ENCODE measurements around the gene TJAP1. TPM values are rescaled to one million over a fixed set of nuclear protein-coding genes. Genes with fewer than 3 reads are reported as not detected.

Gene TJAP1
- total and polyA plus RNA-seq, 5 experiments from 2014 or later: 5.1 to 54.7 (median 12.1) TPM

Small RNA genes lying within 50 kb of the gene (microRNA-seq; reads per million reads assigned to microRNA genes)
- not detected for gene MIR6780B (ENCODE audit: borderline microRNAs expressed)

Other genes starting within 250 kb of the TJAP1 start
- gene DNPH1, start 248.1 kb upstream of the TJAP1 start, total RNA-seq: 10 to 100 TPM; 45.9 to 53.8 TPM
- gene DNPH1, start 248.1 kb upstream of the TJAP1 start, polyA plus RNA-seq: 100 to 1,000 TPM; 109 to 173 (median 121) TPM
- gene TTBK1, start 234.1 kb upstream of the TJAP1 start, total RNA-seq: not detected
- gene TTBK1, start 234.1 kb upstream of the TJAP1 start, polyA plus RNA-seq: not detected
- gene SLC22A7, start 179.3 kb upstream of the TJAP1 start, total RNA-seq: not detected
- gene SLC22A7, start 179.3 kb upstream of the TJAP1 start, polyA plus RNA-seq: not detected
- 1 to 10 TPM; 4.1 to 5.3 TPM for gene CRIP3, start 168.7 kb upstream of the TJAP1 start, total RNA-seq
- not detected for gene CRIP3, start 168.7 kb upstream of the TJAP1 start, polyA plus RNA-seq
- gene ZNF318, start 107.9 kb upstream of the TJAP1 start, total RNA-seq: 10 to 100 TPM; 34.4 to 35.0 TPM
- 1 to 10 TPM; 3.4 to 7.0 (median 5.7) TPM for gene ZNF318, start 107.9 kb upstream of the TJAP1 start, polyA plus RNA-seq
- 10 to 100 TPM; 67.2 to 72.6 TPM for gene ABCC10, start 50.0 kb upstream of the TJAP1 start, total RNA-seq
- gene ABCC10, start 50.0 kb upstream of the TJAP1 start, polyA plus RNA-seq: 10 to 100 TPM in 2 of 3 donors, 1 to 10 TPM in 1; 9.6 to 15.9 (median 10.6) TPM
- 1 to 10 TPM in 1 of 2 experiments, under 1 TPM in 1; 0.71 to 1.2 TPM for gene DLK2, start 22.0 kb upstream of the TJAP1 start, total RNA-seq
- gene DLK2, start 22.0 kb upstream of the TJAP1 start, polyA plus RNA-seq: 1 to 10 TPM in 1 of 3 donors, under 1 TPM in 1, not detected in 1; 0.22 to 1.2 TPM
- gene LRRC73, start 32.8 kb downstream of the TJAP1 start, total RNA-seq: under 1 TPM; 0.41 to 0.49 TPM
- not detected for gene LRRC73, start 32.8 kb downstream of the TJAP1 start, polyA plus RNA-seq
- 10 to 100 TPM; 77.0 to 77.5 TPM for gene YIPF3, start 39.4 kb downstream of the TJAP1 start, total RNA-seq
- gene YIPF3, start 39.4 kb downstream of the TJAP1 start, polyA plus RNA-seq: 10 to 100 TPM; 58.4 to 70.4 (median 68.3) TPM
- gene POLR1C, start 39.5 kb downstream of the TJAP1 start, total RNA-seq: 10 to 100 TPM; 47.9 to 51.9 TPM
- 10 to 100 TPM in 2 of 3 donors, 1 to 10 TPM in 1; 9.4 to 23.2 (median 14.6) TPM for gene POLR1C, start 39.5 kb downstream of the TJAP1 start, polyA plus RNA-seq
- 10 to 100 TPM; 43.4 to 51.6 TPM for gene XPO5, start 98.5 kb downstream of the TJAP1 start, total RNA-seq
- 1 to 10 TPM; 5.1 to 8.7 (median 7.5) TPM for gene XPO5, start 98.5 kb downstream of the TJAP1 start, polyA plus RNA-seq
- 10 to 100 TPM; 22.9 to 26.5 TPM for gene POLH, start 98.6 kb downstream of the TJAP1 start, total RNA-seq
- 10 to 100 TPM in 2 of 3 donors, 1 to 10 TPM in 1; 5.9 to 18.9 (median 11.6) TPM for gene POLH, start 98.6 kb downstream of the TJAP1 start, polyA plus RNA-seq
- gene GTPBP2, start 151.7 kb downstream of the TJAP1 start, total RNA-seq: 10 to 100 TPM; 71.6 to 75.7 TPM
- 1 to 10 TPM; 1.1 to 2.6 (median 1.7) TPM for gene GTPBP2, start 151.7 kb downstream of the TJAP1 start, polyA plus RNA-seq
- 10 to 100 TPM; 30.3 to 32.9 TPM for gene MAD2L1BP, start 158.3 kb downstream of the TJAP1 start, total RNA-seq
- 10 to 100 TPM; 12.5 to 19.6 (median 17.9) TPM for gene MAD2L1BP, start 158.3 kb downstream of the TJAP1 start, polyA plus RNA-seq
- gene RSPH9, start 167.5 kb downstream of the TJAP1 start, total RNA-seq: not detected
- gene RSPH9, start 167.5 kb downstream of the TJAP1 start, polyA plus RNA-seq: 1 to 10 TPM in 1 of 3 donors, under 1 TPM in 2; 0.44 to 1.1 (median 0.86) TPM
- 10 to 100 TPM; 28.9 to 30.6 TPM for gene MRPS18A, start 210.2 kb downstream of the TJAP1 start, total RNA-seq
- gene MRPS18A, start 210.2 kb downstream of the TJAP1 start, polyA plus RNA-seq: 10 to 100 TPM; 53.1 to 63.1 (median 53.7) TPM

All from naive thymus-derived CD8-positive, alpha-beta T cell (primary cell).